Heart left ventricle (tissue), 13 donors: ENCODE measurements around the gene NECTIN4.

ENCODE experiments used
- POLR2A ChIP-seq, 2 donors: fragments of 450-650 bp; IDR thresholded peaks; one replicate each; pipeline ENCODE4 v1.6.1; 2017; ENCODE audit warnings: antibody characterized with exemption in 2 of 2, mild to moderate bottlenecking in 2 of 2, moderate library complexity in 2 of 2
- TF ChIP-seq, protein P1 (sequence below), 12 donors: fragments of 200-600 bp; sonication (generic) in 4 of 12; IDR thresholded peaks; one replicate each; pipeline versions ENCODE4 v1.5.0 to v1.8.0; 2018 to 2022; ENCODE audit warnings: antibody characterized with exemption in 12 of 12, mild to moderate bottlenecking in 5 of 12
- donor health status: ischemic (EF 13 %, LVEDD 7.1; RV severe dilation, severe dysfunction).
- donor health status: DM: no; HTN: yes; CAD: no.
- donor health status: DM: no; HTN: no; CAD: no.
- donor health status: ischemic (EF 25% LVEDD 6.9; RV normal size, moderate dysfunction).
- donor health status: ischemic (EF 25% LVEDD 5.7; RV mildly dilated, moderate dysfunction).
- donor health status: ischemic (EF 35%, LVEDD 5.7; RV mildly dilated, moderate dysfunction).
- donor health status: nonischemic (EF 11% LVEDD 7.7; RV severe dilation, severe dysfunction).
- donor health status: DM: yes; HTN: yes; CAD: no.
- donor health status: PGD.
- donor health status: ischemic (EF 29% LVEDD 5.4; RV normal size, mild dysfunction).
- donor health status: nonischemic (EF 23%, LVEDD 6.1; RV moderate dilation, normal function).

DNA sequence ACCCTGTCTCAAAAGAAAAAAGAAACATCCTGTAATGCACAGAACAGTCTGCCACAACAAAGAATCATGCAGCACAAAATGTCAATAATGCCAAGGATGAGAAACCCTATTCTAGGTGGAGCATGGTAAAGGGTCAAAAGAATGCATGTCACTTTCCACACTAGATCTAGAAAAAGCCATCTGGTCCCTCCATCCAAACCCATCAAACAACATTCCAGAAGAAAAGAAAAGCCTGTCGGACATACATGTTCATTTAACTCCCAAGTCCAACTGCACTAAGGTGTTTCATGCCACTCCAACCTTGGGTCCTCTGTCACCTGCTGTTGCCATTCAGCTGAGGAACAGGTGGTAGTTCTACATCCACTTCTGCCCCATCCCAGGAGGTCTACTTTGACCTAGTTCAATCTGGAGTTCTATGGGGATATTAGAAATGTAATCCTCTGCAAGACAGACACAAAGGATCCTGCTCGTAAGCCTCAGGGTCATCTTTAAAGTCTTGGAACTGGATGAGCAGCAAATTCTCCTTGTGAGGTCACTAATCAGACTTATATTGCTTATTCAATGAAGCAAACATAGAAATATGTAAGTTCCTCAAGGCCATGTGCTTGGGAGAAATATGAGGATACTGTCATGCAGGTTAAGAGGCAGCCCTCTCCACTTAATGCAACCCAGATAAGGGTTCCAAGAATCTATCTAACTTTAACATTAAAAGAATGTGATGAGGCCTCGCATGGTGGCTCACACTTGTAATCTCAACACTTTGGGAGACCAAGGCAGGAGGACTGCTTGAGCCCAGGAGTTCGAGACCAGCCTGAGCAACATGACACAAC is 39.4 kb upstream of the NECTIN4 start:
- TF ChIP-seq, protein P1, sequence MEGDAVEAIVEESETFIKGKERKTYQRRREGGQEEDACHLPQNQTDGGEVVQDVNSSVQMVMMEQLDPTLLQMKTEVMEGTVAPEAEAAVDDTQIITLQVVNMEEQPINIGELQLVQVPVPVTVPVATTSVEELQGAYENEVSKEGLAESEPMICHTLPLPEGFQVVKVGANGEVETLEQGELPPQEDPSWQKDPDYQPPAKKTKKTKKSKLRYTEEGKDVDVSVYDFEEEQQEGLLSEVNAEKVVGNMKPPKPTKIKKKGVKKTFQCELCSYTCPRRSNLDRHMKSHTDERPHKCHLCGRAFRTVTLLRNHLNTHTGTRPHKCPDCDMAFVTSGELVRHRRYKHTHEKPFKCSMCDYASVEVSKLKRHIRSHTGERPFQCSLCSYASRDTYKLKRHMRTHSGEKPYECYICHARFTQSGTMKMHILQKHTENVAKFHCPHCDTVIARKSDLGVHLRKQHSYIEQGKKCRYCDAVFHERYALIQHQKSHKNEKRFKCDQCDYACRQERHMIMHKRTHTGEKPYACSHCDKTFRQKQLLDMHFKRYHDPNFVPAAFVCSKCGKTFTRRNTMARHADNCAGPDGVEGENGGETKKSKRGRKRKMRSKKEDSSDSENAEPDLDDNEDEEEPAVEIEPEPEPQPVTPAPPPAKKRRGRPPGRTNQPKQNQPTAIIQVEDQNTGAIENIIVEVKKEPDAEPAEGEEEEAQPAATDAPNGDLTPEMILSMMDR (IDR thresholded peaks at IDR 0.05) = no peak
- no peak for TF ChIP-seq POLR2A (IDR thresholded peaks at IDR 0.05)
